K562 (cell line): ENCODE data around the gene TTC16. TPM values are rescaled to one million over a fixed set of nuclear protein-coding genes. Genes with fewer than 3 reads are reported as not detected.

Experiments used
- CBFB ChIP-seq: sonication (generic); formaldehyde crosslinking; IDR thresholded peaks from 2 replicates; pipeline ENCODE4 v1.4.0; 2020; ENCODE audit warnings: mild to moderate bottlenecking, missing genetic modification reagents
- CHD7 ChIP-seq: fragments of 200-600 bp; sonication (generic); IDR thresholded peaks from one replicate; pipeline ENCODE4 v1.6.1; 2012; ENCODE audit warnings: mild to moderate bottlenecking, low read depth, low read length, inconsistent platforms
- GATA2 ChIP-seq: sonication (generic); formaldehyde crosslinking; IDR thresholded peaks from 2 replicates; pipeline ENCODE4 v1.4.0; 2020; ENCODE audit warnings: mild to moderate bottlenecking, missing genetic modification reagents
- MCM7 ChIP-seq, 2 experiments: fragments of 450-650 bp; IDR thresholded peaks; 2 replicates each; pipeline ENCODE4 v1.6.1; 2016 to 2018
- POLR2G ChIP-seq: fragments of 200-400 bp; formaldehyde crosslinking; IDR thresholded peaks from 2 replicates; pipeline ENCODE4 v1.6.1; 2017; ENCODE audit warnings: low read depth, mild to moderate bottlenecking, antibody characterized with exemption, low read length, moderate library complexity
- PTBP1 ChIP-seq: fragments of 200-400 bp; formaldehyde crosslinking; IDR thresholded peaks from 2 replicates; pipeline ENCODE4 v1.6.1; 2017; ENCODE audit warnings: low read depth, low read length
- SIRT6 ChIP-seq: IDR thresholded peaks from one replicate; pipeline ENCODE4 v1.6.1; 2012; ENCODE audit warnings: low read depth, mild to moderate bottlenecking, control low read depth, inconsistent platforms, low read length, moderate library complexity
- TSC22D4 ChIP-seq: fragments of 450-650 bp; IDR thresholded peaks from 2 replicates; pipeline ENCODE4 v1.6.1; 2016; ENCODE audit warnings: missing genetic modification characterization, missing biosample characterization, control low read depth
- ZKSCAN3 ChIP-seq: fragments of 250-450 bp; sonication (Bioruptor Pico); IDR thresholded peaks from 2 replicates; pipeline ENCODE4 v1.4.0; 2020
- ZKSCAN8 ChIP-seq: fragments of 200-800 bp; sonication (Bioruptor generic); IDR thresholded peaks from 2 replicates; pipeline ENCODE4 v1.6.1; 2016; ENCODE audit warnings: missing genetic modification characterization, missing compliant biosample characterization
- ZNF133 ChIP-seq: fragments of 250-450 bp; sonication (Bioruptor Pico); IDR thresholded peaks from 2 replicates; pipeline ENCODE4 v1.4.0; 2020; ENCODE audit warnings: mild to moderate bottlenecking
- ZNF24 ChIP-seq: fragments of 450-650 bp; IDR thresholded peaks from 2 replicates; pipeline ENCODE4 v1.6.1; 2016
- ZNF408 ChIP-seq: fragments of 250-450 bp; sonication (Bioruptor Pico); IDR thresholded peaks from 2 replicates; pipeline ENCODE4 v1.4.0; 2020; ENCODE audit warnings: low read depth, mild to moderate bottlenecking, moderate library complexity
- ZNF561 ChIP-seq: fragments of 450-650 bp; formaldehyde crosslinking; conservative IDR thresholded peaks from 2 replicates; pipeline ENCODE4 v1.4.0; 2020; ENCODE audit warnings: mild to moderate bottlenecking, moderate library complexity
- polyA plus RNA-seq, 8 experiments: library from polyadenylated mRNA; depleted of rRNA in 4 of 8; stranded (reverse) in 5 of 8; unstranded in 3 of 8; fragments of >200 nt; fragmentation: Nextera tagmentation in 2 of 8; fragmentation: Illumina TruSeq in 1 of 8; extraction: Ambion mirVana in 2 of 8; extraction: Trizol in 1 of 8; gene quantifications; 2 replicates each; pipeline versions ENCODE4 v1.2.1 to v1.2.3, GENCODE V29; 2011 to 2014; ENCODE audit warnings: inconsistent platforms in 1 of 8, missing spikeins in 1 of 8
- total RNA-seq, 7 experiments: library from RNA; depleted of rRNA in 6 of 7; stranded (reverse); fragments of >200 nt in 6 of 7; fragmentation: Illumina TruSeq in 2 of 7; extraction: Trizol in 2 of 7; gene quantifications; 2 replicates each; pipeline versions ENCODE4 v1.2.1 to v1.2.3, GENCODE V29; 2011 to 2021; ENCODE audit warnings: low replicate concordance in 1 of 7
- TF ChIP-seq, protein P1 (sequence below): sonication (generic); formaldehyde crosslinking; IDR thresholded peaks from 2 replicates; pipeline ENCODE4 v1.8.0; 2022; ENCODE audit warnings: mild to moderate bottlenecking, missing genetic modification reagents

TTC16 gene
- total and polyA plus RNA-seq, 9 of the 15 experiments (the other 6 are each of a cell fraction or from before 2014, with no cell fraction given) = 0.11 TPM; not detected in 8

- TF ChIP-seq CHD7 (no peak), PTBP1 (0 out of 2 replicates have a peak, but pooled peaks have one; percentile 22), POLR2G (no peak), ZNF408 (CRISPR knock-in tag) (no peak), MCM7 (IDR thresholded peaks at IDR 0.05) (no peak), SIRT6 (no peak), ZNF133 (no peak), CBFB (CRISPR knock-in tag) (no peak), TSC22D4 (tag) (no peak), ZKSCAN3 (CRISPR knock-in tag) (no peak), GATA2 (CRISPR knock-in tag) (0 out of 2 replicates have a peak, but pooled peaks have one; percentile 17), ZKSCAN8 (CRISPR knock-in tag) (no peak), ZNF24 (no peak), ZNF561 (no peak)
- TF ChIP-seq, protein P1, sequence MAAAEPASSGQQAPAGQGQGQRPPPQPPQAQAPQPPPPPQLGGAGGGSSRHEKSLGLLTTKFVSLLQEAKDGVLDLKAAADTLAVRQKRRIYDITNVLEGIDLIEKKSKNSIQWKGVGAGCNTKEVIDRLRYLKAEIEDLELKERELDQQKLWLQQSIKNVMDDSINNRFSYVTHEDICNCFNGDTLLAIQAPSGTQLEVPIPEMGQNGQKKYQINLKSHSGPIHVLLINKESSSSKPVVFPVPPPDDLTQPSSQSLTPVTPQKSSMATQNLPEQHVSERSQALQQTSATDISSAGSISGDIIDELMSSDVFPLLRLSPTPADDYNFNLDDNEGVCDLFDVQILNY = no peak
These were observed 64.4 kb downstream of the TTC16 start (continued) for GRCh38 chr9:127780126-127780885.
